Activated naive CD8-positive, alpha-beta T cell treated with anti-CD3 and anti-CD28 coated beads, Interleukin-2, amount 50 U/mL, for 16 hours (primary cell): ENCODE results near the gene BLOC1S6.
"Not testable (repeated sequence)": the region's sequence is repeated elsewhere in the genome, so short reads cannot be mapped to it uniquely, and the experiment has no call there.

Experiments used
- DNase-seq: peaks from one replicate; pipeline ENCODE4 v3.0.0-alpha.2; 2020; ENCODE audit warnings: low read depth, low spot score

The BLOC1S6 gene

DNA sequence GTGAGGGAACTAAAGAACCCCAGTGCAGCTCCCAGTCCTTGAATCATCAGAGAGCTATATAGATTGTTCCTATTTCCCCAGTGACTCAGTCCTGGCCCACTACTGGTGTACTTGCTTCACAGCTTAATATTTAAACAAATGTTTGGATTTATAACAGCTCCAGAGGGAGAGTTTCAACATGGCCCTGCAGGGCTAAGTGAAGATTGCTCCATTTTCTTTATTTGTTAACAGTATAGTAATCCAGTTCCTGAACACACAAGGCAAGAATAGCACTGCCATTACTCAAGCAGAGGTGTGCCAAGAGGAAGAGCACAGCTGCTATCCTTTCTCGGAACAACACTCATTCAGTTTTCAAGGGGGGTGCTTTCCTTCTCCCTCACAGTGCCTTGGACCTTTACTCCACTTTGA, 54.2 kb downstream of the BLOC1S6 start:
- DNase-seq: no peak

DNA sequence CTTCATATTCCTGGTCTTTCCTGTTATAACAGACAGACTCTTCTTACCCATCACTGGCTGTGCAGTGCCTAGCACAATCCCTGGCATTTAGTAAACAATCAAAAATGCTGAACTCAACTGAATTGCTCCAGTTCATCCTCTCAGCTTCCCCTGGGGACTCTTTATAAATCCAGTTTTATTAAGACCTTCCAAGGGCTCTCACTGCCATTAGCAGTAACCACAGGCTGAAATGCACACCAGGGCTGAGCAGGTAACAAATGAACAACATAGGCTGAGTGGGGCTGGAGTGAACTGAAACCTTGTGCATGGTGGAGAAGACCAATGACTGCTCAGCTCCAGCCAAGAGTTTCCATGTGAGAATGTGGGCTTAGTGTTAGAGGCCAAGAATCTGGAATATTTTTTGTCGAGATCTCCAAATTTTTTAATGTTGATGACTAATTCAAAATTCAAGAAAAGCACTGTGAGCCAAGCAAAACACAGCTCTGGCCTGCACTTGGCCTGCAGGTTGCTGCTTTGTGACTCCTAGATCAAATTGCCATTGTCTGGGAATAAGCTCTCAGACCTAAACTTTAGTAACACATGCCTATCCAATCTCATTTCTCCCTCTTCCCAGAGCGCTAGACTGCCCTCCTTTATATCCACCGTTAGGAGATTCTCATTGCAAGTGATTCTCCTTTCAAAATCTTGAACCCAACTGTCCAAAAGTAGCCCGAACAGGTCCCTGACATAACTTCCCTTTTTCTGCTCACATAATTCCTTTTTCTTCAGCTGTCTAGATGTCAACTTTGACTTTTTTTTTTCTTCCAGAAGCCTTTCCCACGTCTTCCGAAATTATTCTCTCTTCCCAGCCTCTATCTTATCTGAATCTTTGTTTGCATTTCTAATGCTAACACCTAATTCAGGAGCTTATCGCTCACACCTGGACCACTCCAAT, 55.1 kb downstream of the BLOC1S6 start:
- no peak for DNase-seq

DNA sequence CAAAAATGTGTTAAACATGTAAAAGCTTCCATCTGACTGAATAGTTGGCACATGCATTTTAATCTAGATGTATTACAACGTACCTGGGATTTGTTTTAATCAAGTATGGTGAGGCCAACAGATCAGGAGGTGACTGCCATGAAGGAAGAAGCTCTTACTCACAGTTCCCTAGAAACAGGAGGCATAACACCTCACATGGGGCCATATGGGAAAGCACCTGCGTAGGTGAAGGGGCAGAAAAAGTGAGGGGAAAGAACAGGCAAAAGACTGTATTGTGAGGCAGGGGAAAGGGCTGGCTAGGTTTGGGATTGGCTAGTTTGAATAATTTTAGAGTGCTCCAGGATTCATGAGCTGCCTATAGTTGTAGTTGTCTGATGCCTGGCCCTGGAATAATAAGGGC, 57.3 kb downstream of the BLOC1S6 start:
- DNase-seq: no peak

DNA sequence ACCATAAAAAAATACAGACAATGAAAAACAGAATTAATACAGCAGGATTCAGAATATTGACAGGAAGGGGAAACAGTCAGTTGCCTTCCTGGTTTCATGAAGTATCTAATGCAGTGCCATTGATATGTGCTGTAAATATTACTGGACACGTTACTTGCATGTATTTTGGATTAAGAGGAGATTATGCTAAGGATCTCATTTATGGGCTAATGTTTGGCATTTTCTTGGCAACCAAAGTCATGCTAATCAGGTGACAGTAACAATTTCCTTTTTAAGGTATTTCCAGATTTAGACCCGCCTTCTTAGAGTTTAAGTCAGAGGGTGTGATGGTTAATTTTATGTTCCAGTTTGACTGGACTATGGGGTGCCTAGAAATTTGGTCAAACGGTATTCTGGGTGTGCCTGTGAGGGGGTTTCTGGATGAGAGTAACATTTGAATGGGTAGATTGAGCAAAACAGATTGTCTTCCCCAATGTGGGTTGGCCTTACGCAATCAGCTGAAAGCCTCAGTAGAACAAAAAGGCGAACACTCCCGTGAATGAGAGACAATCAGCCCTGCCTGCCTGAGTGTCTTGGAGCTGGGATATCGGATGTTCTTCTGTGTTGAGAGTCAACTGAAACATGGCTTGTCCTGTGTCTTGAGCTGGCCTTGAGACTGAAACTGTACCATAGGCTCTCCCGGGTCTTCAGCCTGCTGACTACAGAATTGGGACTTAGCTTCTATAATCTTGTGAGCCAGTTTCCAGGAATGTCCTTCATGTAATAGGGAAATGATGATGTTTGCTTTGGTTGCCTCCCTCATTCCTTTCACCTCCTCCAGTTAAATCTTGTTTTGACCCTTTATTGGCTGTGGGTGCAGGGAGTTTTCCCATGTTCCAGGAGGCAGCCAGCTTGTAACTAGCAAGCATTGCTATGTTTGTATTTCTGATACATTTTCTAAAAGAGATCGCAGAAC, 58.1 kb downstream of the BLOC1S6 start:
- DNase-seq: no peak

DNA sequence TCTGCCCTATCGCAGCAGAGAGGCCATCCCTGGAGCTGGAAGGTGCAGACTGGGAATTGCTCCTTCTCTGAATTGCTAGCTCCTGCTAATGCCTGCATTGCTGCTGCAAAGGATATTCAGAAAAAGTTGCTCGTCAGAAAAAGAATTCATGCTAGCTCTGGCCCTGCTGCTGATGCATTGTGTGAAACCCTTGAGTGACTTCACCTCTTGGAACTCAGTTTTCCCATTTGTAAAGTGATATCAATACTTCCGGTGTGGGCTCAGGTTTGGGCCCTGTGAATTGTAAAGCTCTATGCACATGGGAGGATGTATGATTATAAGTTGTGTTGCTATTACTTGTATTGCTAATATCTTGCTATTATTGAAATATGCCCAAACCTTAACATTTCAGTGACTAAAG, 59.0 kb downstream of the BLOC1S6 start:
- no peak for DNase-seq

DNA sequence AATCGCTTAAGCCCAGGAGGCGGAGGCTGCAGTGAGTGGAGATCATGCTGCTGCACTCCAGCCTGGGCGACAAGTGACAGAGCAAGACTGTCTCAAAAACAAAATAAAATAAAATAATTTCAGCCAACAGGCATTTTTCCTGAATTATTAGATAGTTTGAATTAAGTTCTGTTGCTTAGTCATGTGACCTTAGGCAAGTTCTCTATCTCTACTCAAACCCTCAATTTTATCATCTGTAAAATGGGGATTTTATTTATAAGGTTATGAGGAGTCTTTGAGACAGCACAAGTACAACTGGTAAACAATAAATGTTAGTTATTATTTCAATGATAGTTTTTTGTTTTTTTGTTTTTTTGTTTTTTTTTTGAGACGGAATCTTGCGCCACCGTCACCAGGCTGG, 60.6 kb downstream of the BLOC1S6 start:
- DNase-seq: no peak

DNA sequence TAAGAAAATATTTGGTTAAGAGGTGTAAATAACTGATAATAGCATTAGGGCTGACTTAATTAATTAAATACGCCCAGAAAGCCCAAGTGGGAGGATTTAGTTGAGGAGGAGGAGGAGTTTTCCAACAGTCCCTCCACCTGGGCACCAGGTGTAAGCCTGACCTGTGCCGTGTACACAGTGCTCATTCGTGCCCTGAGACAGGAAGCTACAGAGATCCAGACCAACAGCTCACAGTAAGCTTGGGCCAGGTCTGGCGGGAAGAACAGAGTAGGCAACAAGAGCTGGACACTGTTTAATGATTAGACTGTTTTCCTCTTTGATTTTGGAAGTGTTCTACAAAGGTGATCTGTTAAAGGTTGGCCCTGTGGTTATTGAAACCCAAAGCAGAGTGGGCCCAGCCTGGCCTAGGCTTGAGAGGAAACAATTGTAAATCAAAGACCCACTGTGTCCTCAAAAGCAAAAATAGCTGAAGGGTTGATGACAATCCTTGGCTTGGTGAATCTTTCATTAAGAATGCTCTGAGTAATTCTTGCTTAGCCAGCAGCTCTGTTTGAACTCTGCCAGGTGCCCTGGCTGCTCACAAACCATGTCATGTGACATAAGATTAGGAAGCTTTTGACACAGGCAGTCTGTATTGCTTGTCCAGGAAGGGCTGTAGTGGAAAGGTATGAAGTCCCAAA, 61.5 kb downstream of the BLOC1S6 start:
- no peak for DNase-seq

DNA sequence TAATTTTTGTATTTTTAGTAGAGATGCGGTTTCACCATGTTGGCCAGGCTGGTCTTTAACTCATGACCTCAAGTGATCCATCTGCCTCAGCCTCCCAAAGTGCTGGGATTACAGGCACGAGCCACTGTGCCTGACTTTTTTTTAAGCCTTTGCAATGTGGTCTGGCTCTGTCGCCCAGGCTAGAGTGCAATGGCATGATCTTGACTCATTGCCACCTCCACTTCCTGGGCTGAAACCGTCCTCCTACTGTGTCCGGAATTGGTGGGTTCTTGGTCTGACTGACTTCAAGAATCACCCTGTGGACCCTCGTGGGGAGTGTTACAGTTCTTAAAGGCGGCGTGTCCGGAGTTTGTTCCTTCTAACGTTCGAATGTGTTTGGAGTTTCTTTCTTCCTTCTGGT, 62.8 kb downstream of the BLOC1S6 start:
- DNase-seq: not testable (repeated sequence)

DNA sequence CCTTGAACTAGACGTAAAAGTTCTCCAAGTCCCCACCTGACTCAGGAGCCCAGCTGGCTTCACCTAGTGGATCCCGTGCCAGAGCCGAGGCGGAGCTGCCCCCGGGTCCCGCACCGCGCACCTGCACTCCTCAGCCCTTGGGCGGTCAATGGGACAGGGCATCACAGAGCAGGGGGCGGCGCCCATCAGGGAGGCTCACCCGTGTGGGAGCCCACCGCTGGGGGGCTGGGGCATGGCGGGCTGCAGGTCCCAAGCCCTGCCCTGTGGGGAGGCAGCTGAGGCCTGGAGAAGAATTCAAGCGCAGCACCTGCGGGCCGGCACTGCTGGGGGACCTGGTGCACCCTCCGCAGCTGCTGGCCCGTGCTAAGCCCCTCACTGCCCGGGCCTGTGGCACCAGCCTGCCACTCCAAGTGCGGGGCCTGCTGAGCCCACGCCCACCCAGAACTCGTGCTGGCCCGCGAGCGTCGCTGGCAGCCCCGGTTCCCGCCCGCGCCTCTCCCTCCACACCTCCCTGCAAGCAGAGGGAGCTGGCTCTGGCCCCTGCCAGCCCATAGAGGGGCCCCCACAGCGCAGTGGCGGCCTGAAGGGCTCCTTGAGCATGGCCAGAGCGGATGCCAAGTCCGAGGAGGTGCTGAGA, 63.8 kb downstream of the BLOC1S6 start:
- no peak for DNase-seq

DNA sequence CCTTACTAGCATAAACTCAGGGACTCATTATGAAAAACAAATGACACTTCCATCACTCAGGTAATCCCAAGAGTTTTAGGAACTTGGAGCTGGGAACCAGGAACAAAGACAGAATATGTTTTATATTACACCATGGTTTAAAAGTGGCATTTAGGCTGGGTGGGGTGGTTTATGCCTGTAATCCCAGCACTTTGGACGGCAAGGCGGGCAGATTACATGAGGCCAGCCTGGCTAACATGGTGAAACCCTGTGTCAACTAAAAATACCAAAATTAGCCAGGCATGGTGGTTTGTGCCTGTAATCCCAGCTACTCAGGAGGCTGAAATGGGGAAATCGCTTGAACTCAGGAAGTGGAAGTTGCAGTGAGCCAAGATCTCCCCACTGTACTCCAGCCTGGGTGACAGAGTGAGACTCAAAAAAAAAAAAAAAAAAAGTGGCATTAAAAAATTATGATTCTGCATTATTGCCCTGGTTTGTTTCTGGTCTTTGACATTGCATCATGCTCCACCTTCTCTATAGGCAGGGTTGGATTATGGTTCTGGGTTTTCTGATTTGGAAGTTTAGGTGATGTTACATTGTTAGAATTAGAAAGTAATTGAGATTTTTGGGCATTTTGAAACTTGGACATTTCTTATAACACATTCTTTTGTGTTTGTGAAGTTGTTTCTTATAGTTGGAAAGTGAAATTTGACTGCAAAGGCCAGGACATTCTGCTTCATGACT, 66.7 kb downstream of the BLOC1S6 start:
- no peak for DNase-seq

DNA sequence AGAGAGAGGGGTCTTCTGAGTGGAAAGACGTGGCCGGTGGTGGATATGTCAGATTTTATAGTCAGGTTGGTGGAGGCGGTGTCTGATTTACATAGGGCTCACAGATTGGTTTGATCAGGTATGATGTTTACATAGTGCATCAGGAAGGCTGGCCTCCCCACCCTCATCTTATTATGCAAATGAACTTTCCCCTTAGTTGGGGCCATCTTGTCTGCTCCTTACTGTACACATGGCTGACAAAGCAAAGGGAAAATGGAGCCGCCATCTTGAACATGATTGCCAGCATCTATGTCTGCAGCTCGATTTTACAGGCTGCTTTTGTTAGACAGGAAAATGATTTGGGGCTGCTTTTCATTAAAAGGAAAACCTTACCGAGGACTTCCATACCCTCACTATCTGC, 67.6 kb downstream of the BLOC1S6 start:
- no peak for DNase-seq

DNA sequence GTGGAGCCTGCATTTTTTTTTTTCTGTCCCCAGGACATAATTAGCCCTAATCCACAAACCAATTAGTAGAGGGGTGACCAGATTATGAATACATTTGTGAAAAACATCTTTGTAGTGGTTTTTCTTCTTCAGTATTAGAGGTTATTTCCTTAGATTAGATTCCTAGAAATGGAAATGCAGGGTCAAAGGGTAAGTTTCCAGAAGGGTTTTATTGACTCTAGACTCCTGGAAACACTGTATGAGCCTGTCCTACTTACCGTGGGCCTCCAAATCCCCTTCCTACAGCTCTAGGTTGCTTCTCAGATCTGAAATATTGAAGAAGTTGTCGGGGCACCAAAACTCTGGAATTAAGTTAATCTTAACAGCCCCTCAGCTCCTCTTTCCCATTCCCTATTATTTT, 70.1 kb downstream of the BLOC1S6 start:
- DNase-seq: no peak

DNA sequence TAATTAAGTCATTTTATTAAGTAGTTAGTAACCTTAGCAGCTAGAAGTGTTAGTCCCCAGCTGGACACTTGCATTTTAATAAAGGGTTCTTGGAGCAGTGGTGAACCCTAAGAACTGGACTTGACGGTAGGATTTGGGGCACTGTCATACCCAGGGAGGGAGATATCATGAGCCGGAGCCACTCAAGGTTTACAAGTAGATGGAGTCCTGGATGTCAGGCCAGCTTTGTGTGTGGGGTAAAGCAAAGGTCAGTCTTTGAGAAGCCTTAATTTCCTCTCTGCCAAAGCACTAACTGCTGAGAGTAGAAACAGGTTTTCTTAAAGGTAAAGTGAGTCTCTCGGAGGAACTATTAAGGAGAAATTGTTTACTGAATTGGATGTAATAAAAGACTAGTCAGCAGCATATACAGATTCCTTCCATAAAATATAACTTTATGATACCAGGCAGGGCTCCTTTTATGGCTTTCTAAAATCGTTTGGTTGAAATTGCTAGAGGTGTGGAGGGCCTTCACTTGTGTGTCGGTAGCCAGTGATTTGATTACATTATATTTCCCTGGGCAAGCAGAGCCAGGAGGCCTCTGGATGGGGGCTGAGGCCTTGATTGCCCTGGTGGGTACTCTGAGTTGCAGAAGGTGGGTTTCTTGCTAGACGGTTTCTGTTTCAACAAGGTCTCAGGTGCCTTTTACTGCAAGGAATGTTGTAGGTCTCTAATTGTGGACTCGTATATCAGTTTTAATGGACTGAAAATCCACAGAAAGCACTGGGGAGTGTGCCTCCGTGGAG, 70.8 kb downstream of the BLOC1S6 start:
- no peak for DNase-seq
